T-helper 2 cell treated with Interferon-gamma antibody and Interleukin-4, amounts not matched to agents 5 μg/mL and 100 μg/mL, for 36 hours (primary cell): ENCODE results near the gene RPTOR.
A peak's percentile ranks its signal among the peaks of the same experiment; 100 is the strongest.

Experiments
- DNase-seq: peaks from one replicate; pipeline ENCODE4 v3.0.0; 2021; ENCODE audit warnings: low spot score
- H3K27ac Mint-ChIP-seq: one replicate; pipeline ENCODE4 v1.8.0; 2021; ENCODE audit warnings: mild to moderate bottlenecking, mixed read lengths
- H3K27me3 Mint-ChIP-seq: one replicate; pipeline ENCODE4 v1.8.0; 2021; ENCODE audit warnings: low read depth, mixed read lengths
- H3K36me3 Mint-ChIP-seq: one replicate; pipeline ENCODE4 v1.8.0; 2021; ENCODE audit warnings: low read depth, mixed read lengths
- H3K4me1 Mint-ChIP-seq: one replicate; pipeline ENCODE4 v1.8.0; 2021; ENCODE audit warnings: low read depth, mixed read lengths
- H3K4me3 Mint-ChIP-seq: one replicate; pipeline ENCODE4 v1.8.0; 2022; ENCODE audit warnings: mild to moderate bottlenecking, moderate library complexity, mixed read lengths
- H3K9me3 Mint-ChIP-seq: one replicate; pipeline ENCODE4 v1.8.0; 2021; ENCODE audit warnings: mixed read lengths

RPTOR gene

GRCh38 chr17:80546267-80546666 lies 1.6 kb downstream of the RPTOR start:
- no peak overlapping the region for H3K27ac Mint-ChIP-seq

GRCh38 chr17:80552523-80552922 lies 7.9 kb downstream of the RPTOR start:
- Mint-ChIP-seq H3K36me3 (peaks cover 5% of the 10 kb centered on the region), H3K27me3 (no peaks in the 10 kb centered on the region), H3K4me3 (no peak overlapping the region), H3K4me1 (peaks cover 8% of the 10 kb centered on the region), H3K27ac (no peak overlapping the region), H3K9me3 (no peaks in the 10 kb centered on the region)
- no peak for DNase-seq

More at GRCh38 chr17:80546267-80546666, 1.6 kb downstream of the RPTOR start:
- Mint-ChIP-seq H3K4me1 (peaks cover 26% of the 10 kb centered on the region), H3K27me3 (no peaks in the 10 kb centered on the region), H3K36me3 (peaks cover 4% of the 10 kb centered on the region), H3K4me3 (peak overlapping the region; percentile 92), H3K9me3 (no peaks in the 10 kb centered on the region)
- DNase-seq: no peak

- H3K9me3 Mint-ChIP-seq: no peaks in the 10 kb centered on the region
- H3K4me1 Mint-ChIP-seq: peaks cover 3% of the 10 kb centered on the region
- no peak overlapping the region for H3K27ac Mint-ChIP-seq
Measured at GRCh38 chr17:80555266-80555665, 10.6 kb downstream of the RPTOR start.

GRCh38 chr17:80558046-80558445 lies 13.4 kb downstream of the RPTOR start:
- DNase-seq: no peak
- Mint-ChIP-seq H3K36me3 (peaks cover 5% of the 10 kb centered on the region), H3K27ac (no peak overlapping the region), H3K4me3 (no peak overlapping the region), H3K9me3 (no peaks in the 10 kb centered on the region), H3K27me3 (no peaks in the 10 kb centered on the region), H3K4me1 (no peaks in the 10 kb centered on the region)

More at GRCh38 chr17:80555266-80555665, 10.6 kb downstream of the RPTOR start:
- Mint-ChIP-seq H3K4me3 (no peak overlapping the region), H3K27me3 (no peaks in the 10 kb centered on the region), H3K36me3 (peaks cover 5% of the 10 kb centered on the region)
- no peak for DNase-seq

GRCh38 chr17:80559825-80560251 lies 15.2 kb downstream of the RPTOR start:
- H3K4me3 Mint-ChIP-seq: no peak overlapping the region
- H3K9me3 Mint-ChIP-seq: no peaks in the 10 kb centered on the region
- H3K4me1 Mint-ChIP-seq: no peaks in the 10 kb centered on the region
- peaks cover 5% of the 10 kb centered on the region for H3K36me3 Mint-ChIP-seq
- H3K27ac Mint-ChIP-seq: no peak overlapping the region
- no peak for DNase-seq
- H3K27me3 Mint-ChIP-seq: no peaks in the 10 kb centered on the region

GRCh38 chr17:80561541-80562114 lies 17.0 kb downstream of the RPTOR start:
- Mint-ChIP-seq H3K27me3 (no peaks in the 10 kb centered on the region), H3K9me3 (no peaks in the 10 kb centered on the region), H3K36me3 (no peaks in the 10 kb centered on the region), H3K27ac (no peak overlapping the region), H3K4me3 (no peak overlapping the region), H3K4me1 (no peaks in the 10 kb centered on the region)
- DNase-seq: no peak

- H3K27me3 Mint-ChIP-seq: no peaks in the 10 kb centered on the region
- H3K27ac Mint-ChIP-seq: no peak overlapping the region
- no peaks in the 10 kb centered on the region for H3K9me3 Mint-ChIP-seq
- no peak overlapping the region for H3K4me3 Mint-ChIP-seq
- DNase-seq: no peak
- peaks cover 2% of the 10 kb centered on the region for H3K4me1 Mint-ChIP-seq
- H3K36me3 Mint-ChIP-seq: no peaks in the 10 kb centered on the region
Measured at GRCh38 chr17:80564545-80564944, 19.9 kb downstream of the RPTOR start.

- no peak for DNase-seq
- no peaks in the 10 kb centered on the region for H3K27me3 Mint-ChIP-seq
- H3K4me3 Mint-ChIP-seq: no peak overlapping the region
- peaks cover 4% of the 10 kb centered on the region for H3K4me1 Mint-ChIP-seq
- H3K36me3 Mint-ChIP-seq: no peaks in the 10 kb centered on the region
- H3K27ac Mint-ChIP-seq: no peak overlapping the region
- no peaks in the 10 kb centered on the region for H3K9me3 Mint-ChIP-seq
Measured at GRCh38 chr17:80565343-80566053, 20.9 kb downstream of the RPTOR start.

- Mint-ChIP-seq H3K4me3 (no peak overlapping the region), H3K27ac (no peak overlapping the region)
Measured at GRCh38 chr17:80566054-80566400, 21.4 kb downstream of the RPTOR start.

GRCh38 chr17:80568246-80568645 lies 23.6 kb downstream of the RPTOR start:
- H3K4me1 Mint-ChIP-seq: peaks cover 4% of the 10 kb centered on the region
- DNase-seq: no peak
- H3K4me3 Mint-ChIP-seq: no peak overlapping the region

More at GRCh38 chr17:80566054-80566400, 21.4 kb downstream of the RPTOR start:
- no peaks in the 10 kb centered on the region for H3K36me3 Mint-ChIP-seq
- H3K27me3 Mint-ChIP-seq: no peaks in the 10 kb centered on the region
- H3K9me3 Mint-ChIP-seq: no peaks in the 10 kb centered on the region
- peaks cover 4% of the 10 kb centered on the region for H3K4me1 Mint-ChIP-seq
- no peak for DNase-seq

GRCh38 chr17:80569924-80570323 lies 25.3 kb downstream of the RPTOR start:
- no peaks in the 10 kb centered on the region for H3K27me3 Mint-ChIP-seq
- H3K36me3 Mint-ChIP-seq: peaks cover 10% of the 10 kb centered on the region
- H3K9me3 Mint-ChIP-seq: no peaks in the 10 kb centered on the region
- H3K27ac Mint-ChIP-seq: peak overlapping the region; percentile 71
- H3K4me3 Mint-ChIP-seq: no peak overlapping the region
- peaks cover 4% of the 10 kb centered on the region for H3K4me1 Mint-ChIP-seq
- no peak for DNase-seq

More at GRCh38 chr17:80568246-80568645, 23.6 kb downstream of the RPTOR start:
- Mint-ChIP-seq H3K27ac (no peak overlapping the region), H3K36me3 (peaks cover 8% of the 10 kb centered on the region), H3K9me3 (no peaks in the 10 kb centered on the region), H3K27me3 (no peaks in the 10 kb centered on the region)

GRCh38 chr17:80573701-80574100 lies 29.1 kb downstream of the RPTOR start:
- Mint-ChIP-seq H3K9me3 (no peaks in the 10 kb centered on the region), H3K27me3 (no peaks in the 10 kb centered on the region), H3K36me3 (peaks cover 10% of the 10 kb centered on the region), H3K4me3 (no peak overlapping the region), H3K27ac (no peak overlapping the region), H3K4me1 (peaks cover 13% of the 10 kb centered on the region)
- DNase-seq: no peak

- H3K4me3 Mint-ChIP-seq: no peak overlapping the region
- no peak for DNase-seq
- peaks cover 10% of the 10 kb centered on the region for H3K4me1 Mint-ChIP-seq
- H3K36me3 Mint-ChIP-seq: peaks cover 10% of the 10 kb centered on the region
- H3K27ac Mint-ChIP-seq: no peak overlapping the region
- no peaks in the 10 kb centered on the region for H3K9me3 Mint-ChIP-seq
- H3K27me3 Mint-ChIP-seq: no peaks in the 10 kb centered on the region
Measured at GRCh38 chr17:80574496-80574895, 29.9 kb downstream of the RPTOR start.

- Mint-ChIP-seq H3K36me3 (peaks cover 10% of the 10 kb centered on the region), H3K27me3 (no peaks in the 10 kb centered on the region), H3K9me3 (no peaks in the 10 kb centered on the region), H3K4me1 (peaks cover 9% of the 10 kb centered on the region), H3K4me3 (no peak overlapping the region), H3K27ac (no peak overlapping the region)
- DNase-seq: peak; percentile 82
Measured at GRCh38 chr17:80575057-80575875, 30.6 kb downstream of the RPTOR start.
